GM23338 (cell line): ENCODE data around the gene SLC19A1.

Source experiments
- CREB1 ChIP-seq: fragments of 250-450 bp; sonication (Bioruptor Pico); IDR thresholded peaks from 2 replicates; pipeline ENCODE4 v1.5.0; 2020; ENCODE audit warnings: low read depth, mild to moderate bottlenecking, moderate library complexity
- ETS1 ChIP-seq: IDR thresholded peaks from 2 replicates; pipeline ENCODE4 v1.6.1; 2016; ENCODE audit warnings: antibody characterized with exemption
- EZH2 ChIP-seq: fragments of 200-600 bp; sonication (generic); IDR thresholded peaks from one replicate; pipeline ENCODE4 v1.8.0; 2017; ENCODE audit warnings: antibody characterized with exemption, mild to moderate bottlenecking, low read depth; ENCODE audit not compliant: unreplicated experiment
- EZH2phosphoT487 ChIP-seq: fragments of 200-600 bp; sonication (generic); IDR thresholded peaks from one replicate; pipeline ENCODE4 v1.8.1; 2018; ENCODE audit warnings: antibody characterized with exemption; ENCODE audit not compliant: unreplicated experiment
- JUNB ChIP-seq: IDR thresholded peaks from one replicate; pipeline ENCODE4 v1.6.1; 2016; ENCODE audit warnings: antibody characterized with exemption; ENCODE audit not compliant: unreplicated experiment
- NANOG ChIP-seq: IDR thresholded peaks from 2 replicates; pipeline ENCODE4 v1.6.1; 2016; ENCODE audit warnings: antibody characterized with exemption, borderline replicate concordance
- POLR2AphosphoS5 ChIP-seq: IDR thresholded peaks from 2 replicates; pipeline ENCODE4 v1.6.1; 2016; ENCODE audit warnings: antibody characterized with exemption, low read depth
- REST ChIP-seq: IDR thresholded peaks from one replicate; pipeline ENCODE4 v1.6.1; 2018; ENCODE audit warnings: antibody characterized with exemption; ENCODE audit not compliant: unreplicated experiment
- STAT1 ChIP-seq: IDR thresholded peaks from one replicate; pipeline ENCODE4 v1.6.1; 2016; ENCODE audit warnings: antibody characterized with exemption; ENCODE audit not compliant: unreplicated experiment
- ZNF331 ChIP-seq: fragments of 250-450 bp; sonication (Bioruptor Pico); IDR thresholded peaks from 2 replicates; pipeline ENCODE4 v1.5.0; 2020; ENCODE audit warnings: low read depth, mild to moderate bottlenecking, moderate library complexity
- TF ChIP-seq, protein P1 (sequence below), 2 experiments: fragments of 200-600 bp in 1 of 2; sonication (generic) in 1 of 2; conservative IDR thresholded peaks; 2 replicates each; pipeline versions ENCODE4 v1.5.1 to v1.6.1; 2016 to 2017; ENCODE audit warnings: antibody characterized with exemption in 2 of 2, low read depth in 2 of 2, mild to moderate bottlenecking in 2 of 2, moderate library complexity in 1 of 2
- TF ChIP-seq, protein P2 (sequence below): fragments of 250-450 bp; sonication (Bioruptor Pico); IDR thresholded peaks from 2 replicates; pipeline ENCODE4 v1.5.0; 2020; ENCODE audit warnings: mild to moderate bottlenecking, moderate library complexity

DNA sequence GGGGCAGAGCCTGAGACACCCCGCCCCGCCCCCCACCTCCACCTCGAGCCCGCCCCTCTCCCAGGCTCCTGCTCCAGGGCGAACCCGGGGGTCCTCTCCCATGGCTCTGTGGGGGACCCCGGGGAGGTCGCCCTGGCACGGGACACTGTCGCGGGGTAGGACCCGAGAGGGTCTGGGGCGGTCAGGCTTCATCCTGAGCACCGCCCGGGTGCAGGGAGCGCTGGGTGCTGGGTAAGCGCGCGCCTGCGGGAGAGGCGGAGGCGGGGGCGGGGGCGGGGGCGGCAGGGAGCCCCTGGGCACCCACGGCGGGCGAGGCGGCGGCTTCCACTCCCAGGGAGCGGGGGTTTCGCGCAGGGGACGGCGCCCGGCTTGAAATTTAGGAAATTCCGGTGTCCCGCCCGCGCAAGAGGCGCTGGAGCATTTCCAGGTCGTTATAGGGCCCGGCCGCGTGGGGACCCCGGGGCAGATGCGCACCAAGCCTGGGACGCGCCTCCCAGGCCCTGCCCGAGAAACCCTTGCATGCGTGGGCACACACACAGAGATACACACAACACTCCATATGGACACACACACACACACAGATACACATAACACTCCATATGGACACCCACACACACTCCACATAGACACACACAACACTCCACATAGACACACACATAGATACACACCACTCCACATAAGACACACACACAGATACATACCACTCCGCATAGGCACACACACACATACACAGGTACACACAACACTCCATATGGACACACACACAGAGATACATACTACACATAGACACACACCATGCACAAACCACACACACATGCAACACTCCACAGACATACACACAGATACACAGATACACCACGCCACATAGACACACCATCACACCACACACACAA lies 48.7 kb upstream of the SLC19A1 start:
- TF ChIP-seq, protein P1, sequence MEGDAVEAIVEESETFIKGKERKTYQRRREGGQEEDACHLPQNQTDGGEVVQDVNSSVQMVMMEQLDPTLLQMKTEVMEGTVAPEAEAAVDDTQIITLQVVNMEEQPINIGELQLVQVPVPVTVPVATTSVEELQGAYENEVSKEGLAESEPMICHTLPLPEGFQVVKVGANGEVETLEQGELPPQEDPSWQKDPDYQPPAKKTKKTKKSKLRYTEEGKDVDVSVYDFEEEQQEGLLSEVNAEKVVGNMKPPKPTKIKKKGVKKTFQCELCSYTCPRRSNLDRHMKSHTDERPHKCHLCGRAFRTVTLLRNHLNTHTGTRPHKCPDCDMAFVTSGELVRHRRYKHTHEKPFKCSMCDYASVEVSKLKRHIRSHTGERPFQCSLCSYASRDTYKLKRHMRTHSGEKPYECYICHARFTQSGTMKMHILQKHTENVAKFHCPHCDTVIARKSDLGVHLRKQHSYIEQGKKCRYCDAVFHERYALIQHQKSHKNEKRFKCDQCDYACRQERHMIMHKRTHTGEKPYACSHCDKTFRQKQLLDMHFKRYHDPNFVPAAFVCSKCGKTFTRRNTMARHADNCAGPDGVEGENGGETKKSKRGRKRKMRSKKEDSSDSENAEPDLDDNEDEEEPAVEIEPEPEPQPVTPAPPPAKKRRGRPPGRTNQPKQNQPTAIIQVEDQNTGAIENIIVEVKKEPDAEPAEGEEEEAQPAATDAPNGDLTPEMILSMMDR (conservative IDR thresholded peaks at IDR 0.05; ENCODE audit: low read depth in 2 of 2), result no peak
- TF ChIP-seq JUNB, result no peak
- TF ChIP-seq EZH2, result no peak
- no peak for TF ChIP-seq REST
- no peak for TF ChIP-seq POLR2AphosphoS5
- TF ChIP-seq ZNF331, result no peak
- no peak for TF ChIP-seq CREB1
- no peak for TF ChIP-seq EZH2phosphoT487
- TF ChIP-seq NANOG, result no peak
- TF ChIP-seq ETS1, result no peak
- TF ChIP-seq, protein P2, sequence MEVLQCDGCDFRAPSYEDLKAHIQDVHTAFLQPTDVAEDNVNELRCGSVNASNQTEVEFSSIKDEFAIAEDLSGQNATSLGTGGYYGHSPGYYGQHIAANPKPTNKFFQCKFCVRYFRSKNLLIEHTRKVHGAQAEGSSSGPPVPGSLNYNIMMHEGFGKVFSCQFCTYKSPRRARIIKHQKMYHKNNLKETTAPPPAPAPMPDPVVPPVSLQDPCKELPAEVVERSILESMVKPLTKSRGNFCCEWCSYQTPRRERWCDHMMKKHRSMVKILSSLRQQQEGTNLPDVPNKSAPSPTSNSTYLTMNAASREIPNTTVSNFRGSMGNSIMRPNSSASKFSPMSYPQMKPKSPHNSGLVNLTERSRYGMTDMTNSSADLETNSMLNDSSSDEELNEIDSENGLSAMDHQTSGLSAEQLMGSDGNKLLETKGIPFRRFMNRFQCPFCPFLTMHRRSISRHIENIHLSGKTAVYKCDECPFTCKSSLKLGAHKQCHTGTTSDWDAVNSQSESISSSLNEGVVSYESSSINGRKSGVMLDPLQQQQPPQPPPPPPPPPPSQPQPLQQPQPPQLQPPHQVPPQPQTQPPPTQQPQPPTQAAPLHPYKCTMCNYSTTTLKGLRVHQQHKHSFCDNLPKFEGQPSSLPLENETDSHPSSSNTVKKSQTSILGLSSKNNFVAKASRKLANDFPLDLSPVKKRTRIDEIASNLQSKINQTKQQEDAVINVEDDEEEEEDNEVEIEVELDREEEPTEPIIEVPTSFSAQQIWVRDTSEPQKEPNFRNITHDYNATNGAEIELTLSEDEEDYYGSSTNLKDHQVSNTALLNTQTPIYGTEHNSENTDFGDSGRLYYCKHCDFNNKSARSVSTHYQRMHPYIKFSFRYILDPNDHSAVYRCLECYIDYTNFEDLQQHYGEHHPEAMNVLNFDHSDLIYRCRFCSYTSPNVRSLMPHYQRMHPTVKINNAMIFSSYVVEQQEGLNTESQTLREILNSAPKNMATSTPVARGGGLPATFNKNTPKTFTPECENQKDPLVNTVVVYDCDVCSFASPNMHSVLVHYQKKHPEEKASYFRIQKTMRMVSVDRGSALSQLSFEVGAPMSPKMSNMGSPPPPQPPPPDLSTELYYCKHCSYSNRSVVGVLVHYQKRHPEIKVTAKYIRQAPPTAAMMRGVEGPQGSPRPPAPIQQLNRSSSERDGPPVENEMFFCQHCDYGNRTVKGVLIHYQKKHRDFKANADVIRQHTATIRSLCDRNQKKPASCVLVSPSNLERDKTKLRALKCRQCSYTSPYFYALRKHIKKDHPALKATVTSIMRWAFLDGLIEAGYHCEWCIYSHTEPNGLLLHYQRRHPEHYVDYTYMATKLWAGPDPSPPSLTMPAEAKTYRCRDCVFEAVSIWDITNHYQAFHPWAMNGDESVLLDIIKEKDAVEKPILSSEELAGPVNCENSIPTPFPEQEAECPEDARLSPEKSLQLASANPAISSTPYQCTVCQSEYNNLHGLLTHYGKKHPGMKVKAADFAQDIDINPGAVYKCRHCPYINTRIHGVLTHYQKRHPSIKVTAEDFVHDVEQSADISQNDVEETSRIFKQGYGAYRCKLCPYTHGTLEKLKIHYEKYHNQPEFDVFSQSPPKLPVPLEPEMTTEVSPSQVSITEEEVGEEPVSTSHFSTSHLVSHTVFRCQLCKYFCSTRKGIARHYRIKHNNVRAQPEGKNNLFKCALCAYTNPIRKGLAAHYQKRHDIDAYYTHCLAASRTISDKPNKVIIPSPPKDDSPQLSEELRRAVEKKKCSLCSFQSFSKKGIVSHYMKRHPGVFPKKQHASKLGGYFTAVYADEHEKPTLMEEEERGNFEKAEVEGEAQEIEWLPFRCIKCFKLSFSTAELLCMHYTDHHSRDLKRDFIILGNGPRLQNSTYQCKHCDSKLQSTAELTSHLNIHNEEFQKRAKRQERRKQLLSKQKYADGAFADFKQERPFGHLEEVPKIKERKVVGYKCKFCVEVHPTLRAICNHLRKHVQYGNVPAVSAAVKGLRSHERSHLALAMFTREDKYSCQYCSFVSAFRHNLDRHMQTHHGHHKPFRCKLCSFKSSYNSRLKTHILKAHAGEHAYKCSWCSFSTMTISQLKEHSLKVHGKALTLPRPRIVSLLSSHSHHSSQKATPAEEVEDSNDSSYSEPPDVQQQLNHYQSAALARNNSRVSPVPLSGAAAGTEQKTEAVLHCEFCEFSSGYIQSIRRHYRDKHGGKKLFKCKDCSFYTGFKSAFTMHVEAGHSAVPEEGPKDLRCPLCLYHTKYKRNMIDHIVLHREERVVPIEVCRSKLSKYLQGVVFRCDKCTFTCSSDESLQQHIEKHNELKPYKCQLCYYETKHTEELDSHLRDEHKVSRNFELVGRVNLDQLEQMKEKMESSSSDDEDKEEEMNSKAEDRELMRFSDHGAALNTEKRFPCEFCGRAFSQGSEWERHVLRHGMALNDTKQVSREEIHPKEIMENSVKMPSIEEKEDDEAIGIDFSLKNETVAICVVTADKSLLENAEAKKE (CRISPR knock-in tag), result no peak
- TF ChIP-seq STAT1, result no peak
